ENCODE data around the gene ODF2L. TPM values are rescaled to one million over a fixed set of nuclear protein-coding genes. Genes with fewer than 3 reads are reported as not detected.

The ODF2L gene
- total RNA-seq, 1 experiment from 2014 or later: 24.4 TPM

DNA sequence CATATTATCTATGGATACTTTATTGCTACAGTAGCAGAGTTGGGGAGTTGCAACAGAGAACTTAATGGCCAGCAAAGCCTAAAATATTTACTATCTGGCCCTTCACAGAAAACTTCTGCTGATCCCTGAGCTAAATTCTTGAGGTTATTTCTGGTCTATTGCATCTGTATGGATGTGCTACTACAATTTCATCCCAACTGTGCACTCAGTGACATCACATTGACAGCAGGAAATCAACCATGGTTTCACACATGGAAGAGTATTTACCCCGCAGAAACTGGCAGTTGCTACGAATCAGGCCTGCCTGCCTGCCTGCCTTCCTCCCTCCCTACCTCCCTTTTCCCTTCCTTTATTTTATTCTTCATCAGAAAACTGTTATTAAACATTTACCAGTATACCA is 39.9 kb upstream of the ODF2L start:
- POLR2A ChIA-PET: no interaction called here
- H3K27me3 Mint-ChIP-seq (ENCODE audit: low read depth): no peaks in the 10 kb centered on the region
- no peak overlapping the region for H3K4me3 Mint-ChIP-seq
- no peak overlapping the region for H3K27ac Mint-ChIP-seq
- H3K4me1 Mint-ChIP-seq: no peaks in the 10 kb centered on the region
- DNase-seq (ENCODE audit: low spot score) (no peak), ATAC-seq (no peak)
- CTCF ChIA-PET: no interaction called here
- H3K36me3 Mint-ChIP-seq: no peaks in the 10 kb centered on the region
- no peak for TF ChIP-seq CTCF (IDR thresholded peaks at IDR 0.05)
- no peak for TF ChIP-seq ZMAT4 (CRISPR knock-in tag; IDR thresholded peaks at IDR 0.05)
- TF ChIP-seq MYBL2 (CRISPR knock-in tag; IDR thresholded peaks at IDR 0.05): no peak
- no peak for TF ChIP-seq FOXJ3 (CRISPR knock-in tag; IDR thresholded peaks at IDR 0.05; ENCODE audit: borderline replicate concordance)
- TF ChIP-seq ETV6 (CRISPR knock-in tag; IDR thresholded peaks at IDR 0.05): no peak
- TF ChIP-seq NFATC4 (CRISPR knock-in tag; IDR thresholded peaks at IDR 0.05): no peak
- TF ChIP-seq, protein P1, sequence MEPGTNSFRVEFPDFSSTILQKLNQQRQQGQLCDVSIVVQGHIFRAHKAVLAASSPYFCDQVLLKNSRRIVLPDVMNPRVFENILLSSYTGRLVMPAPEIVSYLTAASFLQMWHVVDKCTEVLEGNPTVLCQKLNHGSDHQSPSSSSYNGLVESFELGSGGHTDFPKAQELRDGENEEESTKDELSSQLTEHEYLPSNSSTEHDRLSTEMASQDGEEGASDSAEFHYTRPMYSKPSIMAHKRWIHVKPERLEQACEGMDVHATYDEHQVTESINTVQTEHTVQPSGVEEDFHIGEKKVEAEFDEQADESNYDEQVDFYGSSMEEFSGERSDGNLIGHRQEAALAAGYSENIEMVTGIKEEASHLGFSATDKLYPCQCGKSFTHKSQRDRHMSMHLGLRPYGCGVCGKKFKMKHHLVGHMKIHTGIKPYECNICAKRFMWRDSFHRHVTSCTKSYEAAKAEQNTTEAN (CRISPR knock-in tag; IDR thresholded peaks at IDR 0.05): no peak
- TF ChIP-seq, protein P2, sequence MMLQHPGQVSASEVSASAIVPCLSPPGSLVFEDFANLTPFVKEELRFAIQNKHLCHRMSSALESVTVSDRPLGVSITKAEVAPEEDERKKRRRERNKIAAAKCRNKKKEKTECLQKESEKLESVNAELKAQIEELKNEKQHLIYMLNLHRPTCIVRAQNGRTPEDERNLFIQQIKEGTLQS (CRISPR knock-in tag; conservative IDR thresholded peaks at IDR 0.05): no peak
- TF ChIP-seq NR3C1 (CRISPR knock-in tag; conservative IDR thresholded peaks at IDR 0.05; ENCODE audit: low read depth): no peak
- no peak for TF ChIP-seq STAT6 (CRISPR knock-in tag; conservative IDR thresholded peaks at IDR 0.05; ENCODE audit: low read depth)
- TF ChIP-seq, protein P3, sequence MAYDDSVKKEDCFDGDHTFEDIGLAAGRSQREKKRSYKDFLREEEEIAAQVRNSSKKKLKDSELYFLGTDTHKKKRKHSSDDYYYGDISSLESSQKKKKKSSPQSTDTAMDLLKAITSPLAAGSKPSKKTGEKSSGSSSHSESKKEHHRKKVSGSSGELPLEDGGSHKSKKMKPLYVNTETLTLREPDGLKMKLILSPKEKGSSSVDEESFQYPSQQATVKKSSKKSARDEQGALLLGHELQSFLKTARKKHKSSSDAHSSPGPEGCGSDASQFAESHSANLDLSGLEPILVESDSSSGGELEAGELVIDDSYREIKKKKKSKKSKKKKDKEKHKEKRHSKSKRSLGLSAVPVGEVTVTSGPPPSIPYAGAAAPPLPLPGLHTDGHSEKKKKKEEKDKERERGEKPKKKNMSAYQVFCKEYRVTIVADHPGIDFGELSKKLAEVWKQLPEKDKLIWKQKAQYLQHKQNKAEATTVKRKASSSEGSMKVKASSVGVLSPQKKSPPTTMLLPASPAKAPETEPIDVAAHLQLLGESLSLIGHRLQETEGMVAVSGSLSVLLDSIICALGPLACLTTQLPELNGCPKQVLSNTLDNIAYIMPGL (CRISPR knock-in tag; IDR thresholded peaks at IDR 0.05): no peak
- no peak for TF ChIP-seq ZNF219 (CRISPR knock-in tag; IDR thresholded peaks at IDR 0.05; ENCODE audit: borderline replicate concordance)
- TF ChIP-seq GRHL2 (CRISPR knock-in tag; IDR thresholded peaks at IDR 0.05; ENCODE audit: insufficient replicate concordance, severe bottlenecking): no peak
- TF ChIP-seq, protein P4, sequence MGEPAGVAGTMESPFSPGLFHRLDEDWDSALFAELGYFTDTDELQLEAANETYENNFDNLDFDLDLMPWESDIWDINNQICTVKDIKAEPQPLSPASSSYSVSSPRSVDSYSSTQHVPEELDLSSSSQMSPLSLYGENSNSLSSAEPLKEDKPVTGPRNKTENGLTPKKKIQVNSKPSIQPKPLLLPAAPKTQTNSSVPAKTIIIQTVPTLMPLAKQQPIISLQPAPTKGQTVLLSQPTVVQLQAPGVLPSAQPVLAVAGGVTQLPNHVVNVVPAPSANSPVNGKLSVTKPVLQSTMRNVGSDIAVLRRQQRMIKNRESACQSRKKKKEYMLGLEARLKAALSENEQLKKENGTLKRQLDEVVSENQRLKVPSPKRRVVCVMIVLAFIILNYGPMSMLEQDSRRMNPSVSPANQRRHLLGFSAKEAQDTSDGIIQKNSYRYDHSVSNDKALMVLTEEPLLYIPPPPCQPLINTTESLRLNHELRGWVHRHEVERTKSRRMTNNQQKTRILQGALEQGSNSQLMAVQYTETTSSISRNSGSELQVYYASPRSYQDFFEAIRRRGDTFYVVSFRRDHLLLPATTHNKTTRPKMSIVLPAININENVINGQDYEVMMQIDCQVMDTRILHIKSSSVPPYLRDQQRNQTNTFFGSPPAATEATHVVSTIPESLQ (CRISPR knock-in tag; IDR thresholded peaks at IDR 0.05): no peak
- no peak for TF ChIP-seq FOXP1 (CRISPR knock-in tag; IDR thresholded peaks at IDR 0.05; ENCODE audit: borderline replicate concordance)
- no peak for TF ChIP-seq ZNF232 (CRISPR knock-in tag; IDR thresholded peaks at IDR 0.05)
- TF ChIP-seq ZNF317 (CRISPR knock-in tag; IDR thresholded peaks at IDR 0.05; ENCODE audit: borderline replicate concordance, low read depth): no peak
- no peaks in the 10 kb centered on the region for H3K9me3 Mint-ChIP-seq

All from WTC11 (cell line).